DOHH2 (cell line): ENCODE data around the gene CUBN.

Experiments
- H3F3A ChIP-seq: fragments of 200-600 bp; sonication (generic), shearing (Covaris generic); 2 replicates; pipeline ENCODE4 v1.6.0; 2016; ENCODE audit warnings: antibody characterized with exemption, mild to moderate bottlenecking; ENCODE audit not compliant: control insufficient read depth, insufficient read depth
- H3K27ac ChIP-seq: fragments of 200-600 bp; sonication (generic); 2 replicates; pipeline ENCODE4 v1.5.1; 2014; ENCODE audit warnings: low read depth, mild to moderate bottlenecking, low read length, moderate library complexity
- H3K27me3 ChIP-seq: fragments of 200-600 bp; sonication (generic); 2 replicates; pipeline ENCODE4 v1.6.1; 2014; ENCODE audit warnings: mild to moderate bottlenecking, low read length, mixed read lengths; ENCODE audit not compliant: control insufficient read depth
- H3K36me3 ChIP-seq: fragments of 200-600 bp; sonication (generic); 2 replicates; pipeline ENCODE4 v1.6.1; 2014; ENCODE audit warnings: mild to moderate bottlenecking, low read length, moderate library complexity, mixed read lengths; ENCODE audit not compliant: control insufficient read depth
- H3K4me1 ChIP-seq: fragments of 200-600 bp; sonication (generic); 2 replicates; pipeline ENCODE4 v1.6.1; 2014; ENCODE audit warnings: mild to moderate bottlenecking, low read length, mixed read lengths; ENCODE audit not compliant: control insufficient read depth
- H3K4me2 ChIP-seq: fragments of 200-600 bp; sonication (generic); 2 replicates; pipeline ENCODE4 v1.6.0; 2014; ENCODE audit warnings: mild to moderate bottlenecking, low read length, moderate library complexity
- H3K4me3 ChIP-seq: fragments of 200-600 bp; sonication (generic); 2 replicates; pipeline ENCODE4 v1.5.1; 2014; ENCODE audit warnings: mild to moderate bottlenecking, low read length, mixed read lengths
- H3K79me2 ChIP-seq: fragments of 200-600 bp; sonication (generic); 2 replicates; pipeline ENCODE4 v1.6.1; 2014; ENCODE audit warnings: mild to moderate bottlenecking, low read length, mixed read lengths; ENCODE audit not compliant: control insufficient read depth
- H3K9me2 ChIP-seq: fragments of 200-600 bp; sonication (generic); replicated peaks from 2 replicates; pipeline ENCODE4 v1.6.1; 2014; ENCODE audit warnings: mild to moderate bottlenecking, low read length, mixed read lengths; ENCODE audit not compliant: control insufficient read depth
- H3K9me3 ChIP-seq: fragments of 200-600 bp; sonication (generic); 2 replicates; pipeline ENCODE4 v1.6.1; 2014; ENCODE audit warnings: antibody characterized with exemption, low read length, mixed read lengths; ENCODE audit not compliant: control insufficient read depth, insufficient read depth
- H4K20me1 ChIP-seq: fragments of 200-600 bp; sonication (generic); 2 replicates; pipeline ENCODE4 v1.6.0; 2014; ENCODE audit warnings: low read depth, mild to moderate bottlenecking, antibody characterized with exemption, low read length, moderate library complexity; ENCODE audit not compliant: control insufficient read depth, insufficient read depth
- CTCF ChIP-seq: fragments of 200-600 bp; sonication (generic); IDR thresholded peaks from one replicate; pipeline ENCODE4 v1.5.1; 2014; ENCODE audit warnings: antibody characterized with exemption, mild to moderate bottlenecking, low read depth, low read length; ENCODE audit not compliant: poor library complexity, severe bottlenecking
- EZH2phosphoT487 ChIP-seq: fragments of 200-600 bp; sonication (generic); IDR thresholded peaks from 2 replicates; pipeline ENCODE4 v1.6.1; 2017; ENCODE audit warnings: borderline replicate concordance, mild to moderate bottlenecking, antibody characterized with exemption, low read length, moderate library complexity, mixed read lengths

The CUBN gene

DNA sequence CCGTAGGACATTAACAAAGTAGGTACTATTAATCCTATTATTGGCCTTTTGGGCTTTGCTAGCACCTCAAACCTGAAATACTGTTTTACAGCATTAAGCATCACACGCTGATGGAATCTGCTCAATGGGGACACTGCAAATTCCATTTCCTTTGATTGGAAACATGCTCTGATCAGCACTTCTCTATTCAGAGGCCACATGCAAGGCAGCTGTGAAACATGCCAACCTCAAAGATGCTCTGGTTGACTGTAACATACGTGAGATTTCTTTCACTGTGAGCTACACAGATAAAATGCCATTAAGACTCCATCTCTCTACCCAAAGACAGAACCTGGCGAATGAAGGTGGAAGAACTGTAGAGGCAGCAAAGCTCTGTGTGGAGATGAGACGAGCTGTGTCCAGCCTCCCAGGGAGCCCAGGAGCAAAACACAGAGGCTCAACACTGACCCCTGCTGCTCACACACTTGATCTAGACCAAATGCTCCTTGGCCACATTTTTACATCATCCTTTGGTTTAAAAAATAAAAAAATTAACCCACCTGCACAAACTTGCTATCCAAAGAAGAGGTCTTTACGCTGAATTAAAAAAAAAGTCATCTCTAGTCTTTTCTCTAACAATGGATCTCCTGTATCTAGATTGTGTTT lies 320.4 kb downstream of the CUBN start:
- H3K9me3 ChIP-seq, result no peaks in the 10 kb centered on the region

GRCh38 chr10:16804123-16804522 lies 325.5 kb downstream of the CUBN start:
- no peaks in the 10 kb centered on the region for H3K27me3 ChIP-seq
- no peaks in the 10 kb centered on the region for H4K20me1 ChIP-seq
- no peaks in the 10 kb centered on the region for H3K9me2 ChIP-seq
- no peaks in the 10 kb centered on the region for H3K9me3 ChIP-seq
- no peak overlapping the region for H3K4me3 ChIP-seq
- peaks cover 58% of the 10 kb centered on the region for H3K79me2 ChIP-seq
- no peak overlapping the region for H3K4me2 ChIP-seq
- H3K27ac ChIP-seq, result no peak overlapping the region
- TF ChIP-seq EZH2phosphoT487, result no peak
- no peak for TF ChIP-seq CTCF
- no peaks in the 10 kb centered on the region for H3K36me3 ChIP-seq
- no peaks in the 10 kb centered on the region for H3K4me1 ChIP-seq
- no peaks in the 10 kb centered on the region for H3F3A ChIP-seq

More for the DNA sequence above, 320.4 kb downstream of the CUBN start:
- H3K27ac ChIP-seq, result no peak overlapping the region
- H3F3A ChIP-seq, result no peaks in the 10 kb centered on the region
- H3K4me1 ChIP-seq, result no peaks in the 10 kb centered on the region
- H3K27me3 ChIP-seq, result no peaks in the 10 kb centered on the region
- H3K4me3 ChIP-seq, result no peak overlapping the region
- H3K36me3 ChIP-seq, result no peaks in the 10 kb centered on the region
- no peaks in the 10 kb centered on the region for H3K9me2 ChIP-seq
- H4K20me1 ChIP-seq, result no peaks in the 10 kb centered on the region
- peaks cover 64% of the 10 kb centered on the region for H3K79me2 ChIP-seq
- TF ChIP-seq CTCF, result peak; percentile 62
- TF ChIP-seq EZH2phosphoT487, result no peak
- no peak overlapping the region for H3K4me2 ChIP-seq

DNA sequence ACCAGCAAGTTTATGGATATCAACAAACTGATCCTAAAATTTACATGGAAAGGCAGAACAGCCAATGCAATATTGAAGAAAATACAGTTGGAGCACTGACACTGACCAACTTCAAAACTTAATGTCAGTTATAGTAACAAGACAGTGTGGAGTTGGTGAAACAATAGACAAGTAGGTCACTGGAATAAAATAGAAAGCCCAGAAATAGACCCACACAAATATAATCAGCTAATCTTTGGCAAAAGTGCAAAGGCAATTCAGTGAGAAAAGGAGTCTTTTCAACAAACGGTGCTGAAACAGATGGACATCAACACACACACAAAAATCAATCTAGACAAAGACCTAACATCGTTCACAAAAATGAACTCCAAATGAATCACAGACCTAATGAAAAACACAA lies 326.1 kb downstream of the CUBN start:
- Histone ChIP-seq H3K27me3 (no peaks in the 10 kb centered on the region), H3K9me2 (no peaks in the 10 kb centered on the region), H3K4me2 (no peak overlapping the region), H3F3A (no peaks in the 10 kb centered on the region), H3K79me2 (peaks cover 58% of the 10 kb centered on the region), H3K4me3 (no peak overlapping the region), H3K27ac (no peak overlapping the region), H3K9me3 (no peaks in the 10 kb centered on the region), H3K4me1 (no peaks in the 10 kb centered on the region), H4K20me1 (no peaks in the 10 kb centered on the region), H3K36me3 (peaks cover 6% of the 10 kb centered on the region; the same call in 1 of the 2 replicates)
- no peak for TF ChIP-seq CTCF
- TF ChIP-seq EZH2phosphoT487, result no peak
